Measurements from ENCODE around the gene CORO1C.
"Not testable (repeated sequence)": the region's sequence is repeated elsewhere in the genome, so short reads cannot be mapped to it uniquely, and the experiment has no call there.

CORO1C gene

DNA sequence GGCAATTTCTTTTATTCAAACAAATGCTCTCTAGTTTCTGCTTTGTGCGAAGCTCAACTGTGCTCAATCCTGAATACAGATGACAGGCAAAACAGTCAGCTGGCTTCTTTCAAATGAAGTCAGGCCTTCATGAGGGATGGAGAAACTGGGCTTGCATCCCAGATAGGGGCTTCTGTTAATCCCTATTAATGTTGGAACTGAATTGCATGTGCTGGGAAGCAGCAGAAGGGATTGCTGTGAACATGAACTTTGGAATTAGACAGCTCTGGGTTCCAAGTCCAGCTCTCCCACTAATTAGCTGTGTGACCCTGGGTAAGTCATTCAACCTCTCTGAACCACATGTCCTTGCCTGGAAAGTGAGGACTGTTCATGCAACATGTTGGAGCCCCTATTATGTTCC, 21.1 kb upstream of the CORO1C start:
- FAIRE-seq = no peak

- no peak for FAIRE-seq
Measured at GRCh38 chr12:108751821-108752220, 20.5 kb upstream of the CORO1C start.

DNA sequence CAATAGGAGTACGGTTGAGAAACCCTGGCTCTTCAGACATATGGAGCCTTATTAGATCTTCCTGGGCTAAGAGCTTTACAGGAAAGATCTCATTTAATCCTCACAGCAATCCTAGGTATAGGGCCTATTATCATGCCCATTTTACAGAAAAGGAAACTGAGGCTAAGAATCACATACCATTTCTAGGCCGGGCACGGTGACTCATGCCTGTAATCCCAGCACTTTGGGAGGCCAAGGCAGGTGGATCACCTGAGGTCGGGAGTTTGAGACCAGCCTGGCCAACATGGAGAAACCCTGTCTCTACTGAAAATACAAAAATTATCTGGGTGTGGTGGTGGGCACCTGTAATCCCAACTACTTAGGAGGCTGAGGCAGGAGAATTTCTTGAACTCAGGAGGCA, 19.7 kb upstream of the CORO1C start:
- FAIRE-seq = not testable (repeated sequence)

DNA sequence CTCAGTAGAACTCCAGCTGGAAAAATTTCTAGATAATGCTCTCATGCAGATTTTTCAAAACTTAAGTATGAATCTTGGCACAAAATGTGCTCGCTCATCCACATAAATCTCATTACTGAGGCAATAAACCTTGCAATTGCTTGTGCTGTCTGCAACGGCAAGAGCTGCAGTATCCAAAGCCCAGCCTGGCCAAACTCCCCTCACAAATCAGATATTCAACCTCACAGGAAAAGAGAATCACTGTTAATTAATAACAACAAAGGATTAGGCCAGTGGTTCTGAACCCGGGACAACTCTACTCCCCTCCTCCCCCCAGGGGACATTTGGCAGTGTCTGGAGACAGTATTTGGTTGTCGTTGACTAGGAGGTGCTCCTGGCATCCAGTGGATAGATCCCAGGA, 19.2 kb upstream of the CORO1C start:
- no peak for FAIRE-seq

- no peak for FAIRE-seq
Measured at GRCh38 chr12:108747563-108747962, 16.2 kb upstream of the CORO1C start.

GRCh38 chr12:108745641-108746040, 14.3 kb upstream of the CORO1C start:
- no peak for FAIRE-seq

DNA sequence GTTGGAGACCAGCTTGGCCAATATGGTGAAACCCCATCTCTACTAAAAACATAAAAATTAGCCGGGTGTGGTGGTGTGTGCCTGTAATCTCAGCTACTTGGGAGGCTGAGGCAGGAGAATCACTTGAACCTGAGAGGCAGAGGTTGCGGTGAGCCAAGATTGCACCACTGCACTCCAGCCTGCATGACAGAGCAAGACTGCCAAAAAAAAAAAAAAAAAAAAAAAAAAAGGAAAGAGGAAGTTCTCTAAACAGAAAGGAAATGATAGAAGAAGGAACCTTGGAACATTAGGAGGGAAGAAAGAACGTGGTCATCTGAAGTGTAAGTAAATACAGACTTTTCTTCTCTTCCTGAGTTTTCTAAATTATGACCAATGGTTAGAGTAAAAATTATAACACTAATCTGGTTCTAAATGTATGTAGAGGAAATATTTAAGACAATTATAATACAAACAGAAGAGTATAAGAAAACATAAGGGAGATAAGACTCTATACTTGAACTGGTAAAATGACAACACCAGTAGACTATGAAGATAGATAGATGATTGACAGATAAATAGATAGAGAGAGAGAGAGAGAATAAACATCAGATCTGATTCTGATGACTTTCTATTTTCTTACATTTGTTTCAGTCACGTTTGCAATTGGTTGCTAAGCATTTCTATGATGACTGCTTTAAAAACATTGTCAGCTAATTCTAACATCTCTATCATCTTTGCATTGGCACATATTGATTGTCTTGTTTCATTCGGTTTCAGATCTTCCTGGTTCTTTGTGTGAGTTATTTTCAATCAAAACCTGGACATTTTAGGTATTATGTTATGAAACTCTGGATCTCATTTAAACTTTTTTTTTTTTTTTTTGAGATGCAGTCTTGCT, 12.9 kb upstream of the CORO1C start:
- FAIRE-seq = no peak

- no peak for FAIRE-seq
Measured at GRCh38 chr12:108738170-108738569, 6.9 kb upstream of the CORO1C start.

DNA sequence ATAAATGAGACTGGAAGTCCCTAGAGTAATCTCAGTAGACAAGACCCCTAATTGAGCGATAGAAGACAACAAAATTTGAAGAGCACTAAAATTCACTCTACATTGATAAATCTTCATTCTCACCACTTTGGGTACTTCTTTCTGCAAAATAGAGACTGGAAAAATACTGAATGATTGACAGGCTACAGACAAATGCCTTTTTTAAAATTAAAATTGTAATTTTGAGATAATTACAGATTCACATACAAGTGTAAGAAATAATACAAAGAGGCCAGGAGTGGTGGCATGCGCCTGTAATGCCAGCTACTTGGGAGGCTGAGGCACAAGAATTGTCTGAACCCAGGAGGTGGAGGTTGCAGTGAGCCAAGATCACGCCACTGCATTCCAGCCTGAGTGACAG, 4.5 kb upstream of the CORO1C start:
- FAIRE-seq = no peak

DNA sequence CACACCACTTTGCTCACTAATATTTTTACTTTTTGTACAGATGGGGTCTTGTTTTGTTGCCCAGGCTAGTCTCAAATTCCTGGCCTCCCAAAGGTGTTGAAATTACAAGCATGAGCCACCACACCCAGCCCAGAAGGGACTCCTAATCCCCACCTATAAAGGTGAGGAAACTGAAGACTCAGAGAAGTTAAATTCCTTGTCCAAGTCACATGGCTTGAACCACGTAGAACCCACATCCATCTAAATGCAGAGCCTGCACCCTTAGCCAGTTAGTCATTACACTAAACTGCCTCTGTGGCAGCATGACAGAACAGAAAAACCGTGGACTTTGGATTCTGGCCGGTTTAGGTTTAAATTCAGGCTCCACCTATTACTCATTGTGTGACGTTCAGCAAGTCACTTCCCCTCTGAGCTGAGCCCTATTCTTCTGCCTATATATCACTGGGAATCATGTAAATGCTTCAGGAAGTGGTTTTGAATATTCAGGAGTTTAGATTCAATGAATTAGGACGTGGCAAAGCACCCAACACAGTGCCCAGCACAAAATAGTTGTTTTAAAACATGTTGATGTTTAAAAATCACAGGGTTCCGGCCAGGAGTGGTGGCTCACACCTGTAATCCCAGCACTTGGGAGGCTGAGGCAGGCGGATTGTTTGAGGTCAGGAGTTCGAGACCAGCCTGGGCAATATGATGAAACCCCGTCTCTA, 3.0 kb upstream of the CORO1C start:
- FAIRE-seq = no peak

GRCh38 chr12:108733230-108733531, 1.9 kb upstream of the CORO1C start:
- FAIRE-seq = not testable (repeated sequence)

DNA sequence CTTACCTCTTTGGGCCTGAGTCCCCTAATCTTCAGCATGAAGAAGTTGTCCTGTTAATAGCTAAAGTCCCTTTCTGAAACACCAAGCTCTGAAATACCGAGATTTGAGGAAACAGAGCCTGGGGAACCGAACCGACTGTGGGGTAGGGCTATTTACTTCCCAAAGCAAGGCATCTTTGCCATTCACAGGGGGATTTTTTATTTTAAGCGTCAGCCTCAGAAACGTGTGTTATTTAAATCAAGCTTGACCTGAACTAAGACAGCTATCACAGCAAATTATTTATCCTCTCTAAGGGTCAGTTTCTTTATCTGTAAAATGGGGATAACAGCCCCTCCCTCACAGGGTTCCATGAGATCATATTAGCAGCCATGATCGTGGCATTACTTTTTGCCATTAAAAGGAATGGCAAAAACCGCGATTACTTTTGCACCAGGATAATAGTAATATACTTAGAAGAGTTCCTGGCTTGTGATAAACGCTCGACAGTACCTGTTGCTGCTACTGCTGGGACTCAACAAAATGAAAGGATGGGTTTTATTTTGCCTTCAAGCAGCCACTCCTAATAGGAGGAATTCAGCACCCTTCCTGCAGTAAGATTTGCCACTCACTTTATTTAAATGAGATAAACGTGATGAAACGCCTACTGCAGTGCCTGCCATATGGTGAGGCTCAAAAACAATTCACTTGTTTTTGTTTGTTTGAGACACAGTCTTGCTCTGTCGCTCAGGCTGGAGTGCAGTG, 1.3 kb upstream of the CORO1C start:
- no peak for FAIRE-seq

GRCh38 chr12:108731866-108732461, 646 bp upstream of the CORO1C start:
- peak; percentile 50 for FAIRE-seq

- no peak for FAIRE-seq
Measured at GRCh38 chr12:108730365-108731104, 783 bp downstream of the CORO1C start.

GRCh38 chr12:108729612-108730364, 1.5 kb downstream of the CORO1C start:
- FAIRE-seq = no peak

DNA sequence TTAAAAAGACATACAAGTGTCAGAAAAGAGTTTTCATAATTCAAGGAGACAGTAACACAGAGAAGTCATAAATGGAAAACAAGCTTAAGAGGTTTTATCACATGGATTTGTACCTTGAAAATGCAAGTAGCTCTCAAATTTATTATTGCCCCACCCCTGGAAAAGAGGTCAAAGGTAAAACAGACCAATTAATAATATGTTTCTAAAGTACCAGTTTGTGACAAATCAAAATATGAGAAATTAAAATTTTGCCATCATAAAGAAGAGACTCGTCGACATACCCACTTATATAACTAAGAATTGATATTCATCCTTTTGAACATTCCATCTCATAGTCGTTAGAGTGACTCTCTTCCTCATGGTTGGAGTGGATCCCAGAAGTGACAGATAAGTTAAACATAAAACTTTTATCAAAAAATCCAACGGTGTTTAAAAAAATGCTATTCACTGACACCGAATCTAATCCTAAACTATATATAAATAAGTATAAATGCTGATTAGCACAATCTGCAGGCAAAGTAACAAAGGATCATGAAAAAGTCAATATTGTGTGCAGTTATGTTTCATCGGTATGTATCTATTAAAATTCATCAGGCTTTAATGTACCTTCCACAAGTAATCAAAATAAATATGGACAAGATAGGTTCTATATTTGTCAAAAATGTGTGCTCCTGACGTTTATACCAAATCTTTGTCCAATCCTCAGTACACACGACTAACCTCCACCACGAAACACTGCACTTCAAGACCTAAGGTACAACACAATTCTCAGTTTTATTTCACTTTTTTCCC, 2.3 kb downstream of the CORO1C start:
- no peak for FAIRE-seq

DNA sequence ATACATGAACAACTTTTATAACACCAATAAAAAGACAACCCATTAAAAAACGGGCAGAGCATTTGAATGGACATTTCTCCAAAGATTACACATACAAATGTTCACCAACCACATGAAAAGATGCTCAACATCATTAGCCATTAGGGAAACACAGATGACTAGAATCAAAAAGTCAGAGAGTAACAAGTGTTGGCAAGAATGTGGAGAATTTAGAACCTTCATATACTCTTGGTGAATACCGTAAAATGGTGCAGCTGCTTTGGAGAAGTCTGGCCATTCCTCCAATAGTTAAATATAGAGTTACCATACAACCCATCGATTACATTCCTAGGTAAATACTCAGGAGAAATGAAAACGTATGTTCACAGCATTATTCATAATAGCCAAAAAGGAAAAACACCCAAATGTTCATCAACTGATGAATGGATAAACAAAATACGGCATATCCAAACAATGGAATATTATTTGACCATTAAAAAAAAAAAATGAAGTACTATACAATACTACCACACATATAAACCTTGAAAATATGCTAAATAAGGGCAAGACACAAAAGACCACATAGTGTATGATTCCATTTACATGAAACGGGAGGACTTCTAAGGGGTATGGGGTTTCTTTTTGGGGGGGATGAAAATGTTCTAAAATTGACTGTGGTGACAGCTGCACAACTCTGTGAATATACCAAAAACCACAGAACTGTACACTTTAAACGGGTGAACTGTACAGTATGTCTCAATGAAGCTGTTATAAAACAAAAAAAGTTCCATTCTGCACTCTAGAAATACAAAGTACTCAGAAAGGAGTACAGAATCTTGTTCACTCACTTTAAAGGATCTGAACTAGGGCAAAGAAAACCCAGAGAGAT, 3.2 kb downstream of the CORO1C start:
- FAIRE-seq = no peak

- no peak for FAIRE-seq
Measured at GRCh38 chr12:108727161-108727560, 4.2 kb downstream of the CORO1C start.

GRCh38 chr12:108724890-108725151, 6.5 kb downstream of the CORO1C start:
- FAIRE-seq = no peak
